Measurements from ENCODE around the gene NECTIN1. TPM values are rescaled to one million over a fixed set of nuclear protein-coding genes. Genes with fewer than 3 reads are reported as not detected.

The NECTIN1 gene
- total and polyA plus RNA-seq, 2 of the 4 experiments (the other 2 are of a cell fraction) = 2.3 to 4.2 TPM

GRCh38 chr11:119686177-119686882, 42.7 kb downstream of the NECTIN1 start:
- Histone ChIP-seq H4K8ac (ENCODE audit: low read depth in 2 of 2, low read length in 2 of 2) (no peak overlapping the region), H3K36me3 (ENCODE audit: control insufficient read depth, insufficient read depth, low read length) (no peaks in the 10 kb centered on the region), H3K27me3 (ENCODE audit: control insufficient read depth, insufficient read depth, low read length) (peaks cover 4% of the 10 kb centered on the region; the same call in 1 of the 2 replicates), H3K23ac (ENCODE audit: low read depth, low read length) (no peak overlapping the region), H3K27ac (ENCODE audit: insufficient read depth, low read length) (no peak overlapping the region), H3K79me1 (ENCODE audit: low read depth in 1 of 2, low read length in 2 of 2) (no peaks in the 10 kb centered on the region), H2BK120ac (ENCODE audit: low read depth, low read length) (no peak overlapping the region), H3K4me1 (ENCODE audit: control insufficient read depth, insufficient read depth, low read length) (peaks cover 5% of the 10 kb centered on the region), H2AK5ac (ENCODE audit: low read depth, low read length) (no peak overlapping the region), H2AFZ (replicated peaks; ENCODE audit: low read length, poor library complexity) (no peak overlapping the region), H3K14ac (replicated peaks; ENCODE audit: low read depth, low read length) (no peak overlapping the region), H3K9ac (ENCODE audit: low read depth, low read length) (no peak overlapping the region), H3K4me3 (ENCODE audit: insufficient read depth, low read depth, low read length) (no peak overlapping the region), H4K20me1 (ENCODE audit: insufficient read depth, low read length) (no peaks in the 10 kb centered on the region), H2AK9ac (replicated peaks; ENCODE audit: low read depth, low read length, poor library complexity) (no peak overlapping the region), H3K4ac (ENCODE audit: low read depth, low read length) (no peak overlapping the region), H3K9me1 (ENCODE audit: insufficient read depth, low read length) (peaks cover 8% of the 10 kb centered on the region), H2BK20ac (ENCODE audit: low read depth, low read length) (no peak overlapping the region), H4K5ac (ENCODE audit: low read depth, low read length) (no peak overlapping the region), H3K9me3 (ENCODE audit: control insufficient read depth, insufficient read depth, low read length) (no peaks in the 10 kb centered on the region), H3K18ac (ENCODE audit: low read depth, low read length) (no peak overlapping the region), H3K56ac (ENCODE audit: extremely low read depth, insufficient read depth, low read length) (no peak overlapping the region), H2BK15ac (ENCODE audit: low read depth, low read length) (no peak overlapping the region), H4K91ac (ENCODE audit: insufficient read depth, low read depth, low read length) (no peak overlapping the region), H3K4me2 (ENCODE audit: low read depth, low read length) (no peak overlapping the region), H2BK5ac (ENCODE audit: low read depth, low read length, poor library complexity, severe bottlenecking) (no peak overlapping the region)
- CTCF ChIA-PET = no interaction called here
- intact Hi-C loops (cut with micrococcal nuclease) = no loop called here
- in situ Hi-C loops (cut with MboI; ENCODE audit: low sequenced_read_pairs) = no loop called here
- ATAC-seq (ENCODE audit: low read depth) = no peak
- WGBS, 2 experiments (ENCODE audit: extremely low coverage in 2 of 2, insufficient read length in 1 of 2) = 89% methylated on average over 12 of the region's 19 CpGs; no CpG with 5 or more reads in 1 of the 2 experiments
- dilution Hi-C loops (cut with HindIII; ENCODE audit: low sequenced_read_pairs, unreplicated experiment) = no loop called here
- DNase-seq = no peak
- no peak for TF ChIP-seq CEBPB (IDR thresholded peaks at IDR 0.05; ENCODE audit: low read depth, low read length)
- TF ChIP-seq NFE2L2 (IDR thresholded peaks at IDR 0.05; ENCODE audit: low read depth, low read length) = no peak
- TF ChIP-seq CTCF (conservative IDR thresholded peaks at IDR 0.05; ENCODE audit: low read depth, low read length) = no peak
- TF ChIP-seq POLR2A (IDR thresholded peaks at IDR 0.05; ENCODE audit: low read depth, low read length) = no peak
- TF ChIP-seq SMC3 (IDR thresholded peaks at IDR 0.05; ENCODE audit: low read depth, low read length) = no peak
- TF ChIP-seq MAFK (IDR thresholded peaks at IDR 0.05; ENCODE audit: low read depth, low read length) = no peak
- TF ChIP-seq, protein P1, sequence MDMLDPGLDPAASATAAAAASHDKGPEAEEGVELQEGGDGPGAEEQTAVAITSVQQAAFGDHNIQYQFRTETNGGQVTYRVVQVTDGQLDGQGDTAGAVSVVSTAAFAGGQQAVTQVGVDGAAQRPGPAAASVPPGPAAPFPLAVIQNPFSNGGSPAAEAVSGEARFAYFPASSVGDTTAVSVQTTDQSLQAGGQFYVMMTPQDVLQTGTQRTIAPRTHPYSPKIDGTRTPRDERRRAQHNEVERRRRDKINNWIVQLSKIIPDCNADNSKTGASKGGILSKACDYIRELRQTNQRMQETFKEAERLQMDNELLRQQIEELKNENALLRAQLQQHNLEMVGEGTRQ (IDR thresholded peaks at IDR 0.05; ENCODE audit: low read depth, low read length) = no peak
- no peak for TF ChIP-seq BHLHE40 (IDR thresholded peaks at IDR 0.05; ENCODE audit: low read depth, low read length)
- no peak for TF ChIP-seq RAD21 (IDR thresholded peaks at IDR 0.05; ENCODE audit: low read length)
- TF ChIP-seq FOS (IDR thresholded peaks at IDR 0.05; ENCODE audit: low read depth, low read length) = no peak
- TF ChIP-seq, protein P2, sequence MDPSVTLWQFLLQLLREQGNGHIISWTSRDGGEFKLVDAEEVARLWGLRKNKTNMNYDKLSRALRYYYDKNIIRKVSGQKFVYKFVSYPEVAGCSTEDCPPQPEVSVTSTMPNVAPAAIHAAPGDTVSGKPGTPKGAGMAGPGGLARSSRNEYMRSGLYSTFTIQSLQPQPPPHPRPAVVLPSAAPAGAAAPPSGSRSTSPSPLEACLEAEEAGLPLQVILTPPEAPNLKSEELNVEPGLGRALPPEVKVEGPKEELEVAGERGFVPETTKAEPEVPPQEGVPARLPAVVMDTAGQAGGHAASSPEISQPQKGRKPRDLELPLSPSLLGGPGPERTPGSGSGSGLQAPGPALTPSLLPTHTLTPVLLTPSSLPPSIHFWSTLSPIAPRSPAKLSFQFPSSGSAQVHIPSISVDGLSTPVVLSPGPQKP (IDR thresholded peaks at IDR 0.05; ENCODE audit: borderline replicate concordance, low read depth, low read length) = no peak
- no peak for TF ChIP-seq MXI1 (IDR thresholded peaks at IDR 0.05; ENCODE audit: borderline replicate concordance, low read depth, low read length)
- POLR2A ChIA-PET (ENCODE audit: unreplicated experiment) = no interaction called here
- BruUV-seq (replicated peaks) = no TSS peak

Data from IMR-90 (cell line).